GM15510 (cell line): ENCODE results near the gene CD9.

ENCODE experiments used
- POLR2A ChIP-seq: IDR thresholded peaks from 3 replicates; pipeline ENCODE4 v1.6.1; 2011; ENCODE audit warnings: borderline replicate concordance; ENCODE audit not compliant: insufficient read length; ENCODE audit errors: extremely low read depth

Gene CD9

GRCh38 chr12:6195665-6196535 is 4.3 kb upstream of the CD9 start:
- TF ChIP-seq POLR2A: no peak

GRCh38 chr12:6198051-6198450 is 2.1 kb upstream of the CD9 start:
- TF ChIP-seq POLR2A: no peak

GRCh38 chr12:6198556-6198955 is 1.6 kb upstream of the CD9 start:
- TF ChIP-seq POLR2A: no peak

GRCh38 chr12:6198985-6199530 is 1.1 kb upstream of the CD9 start:
- TF ChIP-seq POLR2A: no peak

GRCh38 chr12:6199531-6200255 is 507 bp upstream of the CD9 start:
- TF ChIP-seq POLR2A: no peak

GRCh38 chr12:6201213-6201608 is 1.0 kb downstream of the CD9 start:
- TF ChIP-seq POLR2A: no peak

- TF ChIP-seq POLR2A: no peak
These were observed 1.6 kb downstream of the CD9 start for GRCh38 chr12:6201826-6202225.

GRCh38 chr12:6202304-6202703 is 2.1 kb downstream of the CD9 start:
- TF ChIP-seq POLR2A: no peak

GRCh38 chr12:6202846-6203245 is 2.6 kb downstream of the CD9 start:
- no peak for TF ChIP-seq POLR2A

GRCh38 chr12:6203601-6204000 is 3.4 kb downstream of the CD9 start:
- no peak for TF ChIP-seq POLR2A

- no peak for TF ChIP-seq POLR2A
These were observed 4.4 kb downstream of the CD9 start for GRCh38 chr12:6204533-6205143.

GRCh38 chr12:6205144-6205539 is 4.9 kb downstream of the CD9 start:
- no peak for TF ChIP-seq POLR2A

GRCh38 chr12:6205761-6206160 is 5.6 kb downstream of the CD9 start:
- TF ChIP-seq POLR2A: no peak

GRCh38 chr12:6206327-6206726 is 6.1 kb downstream of the CD9 start:
- no peak for TF ChIP-seq POLR2A

GRCh38 chr12:6207259-6207925 is 7.2 kb downstream of the CD9 start:
- no peak for TF ChIP-seq POLR2A
